Kidney capillary endothelial cell (primary cell): ENCODE results near the gene HOOK1.
A peak's percentile ranks its signal among the peaks of the same experiment; 100 is the strongest.

Source experiments
- DNase-seq: peaks from one replicate; pipeline ENCODE4 v3.0.0-alpha.2; 2018; ENCODE audit warnings: low spot score

HOOK1 gene

GRCh38 chr1:59814901-59815825 is at the start of gene HOOK1:
Gene HOOK1 (plus strand): TSS chr1:59814949. CDS start chr1:59815118, 169 bp downstream.
- no peak for DNase-seq

- DNase-seq: no peak
These were observed 49.6 kb upstream of the HOOK1 start for GRCh38 chr1:59765011-59765730.

- no peak for DNase-seq
These were observed 48.4 kb upstream of the HOOK1 start for GRCh38 chr1:59766227-59766855.

- peak; percentile 30 for DNase-seq
These were observed 47.6 kb upstream of the HOOK1 start for GRCh38 chr1:59767119-59767518.

GRCh38 chr1:59768792-59769735 is 45.7 kb upstream of the HOOK1 start:
- DNase-seq: no peak

GRCh38 chr1:59769736-59770095 is 45.0 kb upstream of the HOOK1 start:
- no peak for DNase-seq

GRCh38 chr1:59771361-59771760 is 43.4 kb upstream of the HOOK1 start:
- no peak for DNase-seq

- no peak for DNase-seq
These were observed 39.3 kb upstream of the HOOK1 start for GRCh38 chr1:59775480-59775879.

GRCh38 chr1:59776960-59777852 is 37.5 kb upstream of the HOOK1 start:
- peak; percentile 65 for DNase-seq

- DNase-seq: no peak
These were observed 34.8 kb upstream of the HOOK1 start for GRCh38 chr1:59779949-59780348.

- no peak for DNase-seq
These were observed 25.9 kb upstream of the HOOK1 start for GRCh38 chr1:59788825-59789224.

- no peak for DNase-seq
These were observed 16.1 kb upstream of the HOOK1 start for GRCh38 chr1:59798600-59798999.

GRCh38 chr1:59803458-59804038 is 11.2 kb upstream of the HOOK1 start:
- no peak for DNase-seq

- no peak for DNase-seq
These were observed 10.4 kb upstream of the HOOK1 start for GRCh38 chr1:59804301-59804700.

- DNase-seq: no peak
These were observed 9.2 kb upstream of the HOOK1 start for GRCh38 chr1:59805554-59805953.

GRCh38 chr1:59814180-59814900 is 409 bp upstream of the HOOK1 start:
- DNase-seq: no peak

- no peak for DNase-seq
These were observed 1.1 kb downstream of the HOOK1 start for GRCh38 chr1:59815892-59816291.

- no peak for DNase-seq
These were observed 1.6 kb downstream of the HOOK1 start for GRCh38 chr1:59816318-59816878.
